C4-2B (cell line): ENCODE data around the gene LIN28B.

ENCODE experiments used
- ZFX ChIP-seq: fragments of 450-650 bp; IDR thresholded peaks from 2 replicates; pipeline ENCODE4 v1.6.1; 2017
- TF ChIP-seq, protein P1 (sequence below): fragments of 450-650 bp; conservative IDR thresholded peaks from 2 replicates; pipeline ENCODE4 v1.5.1; 2017; ENCODE audit warnings: mild to moderate bottlenecking

DNA sequence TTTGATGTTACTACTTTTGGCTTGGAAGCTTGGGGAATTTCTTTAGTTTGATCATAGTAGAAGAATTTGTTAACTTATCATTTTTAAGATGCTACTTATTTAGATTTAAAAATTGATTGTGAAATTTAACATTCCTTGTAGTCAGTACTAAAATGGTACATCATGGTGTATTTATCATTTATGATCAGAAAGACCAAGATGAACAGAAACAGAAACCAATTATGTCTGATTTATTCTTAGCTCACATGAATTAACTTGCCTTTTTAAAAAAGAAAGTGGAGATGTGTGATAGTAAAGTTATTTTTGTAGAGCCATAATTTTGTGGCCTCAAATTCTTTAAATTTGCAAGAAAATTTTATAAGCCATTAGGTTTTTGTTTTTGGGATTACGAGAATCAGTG lies 77.6 kb downstream of the LIN28B start:
- TF ChIP-seq ZFX, result no peak
- TF ChIP-seq, protein P1, sequence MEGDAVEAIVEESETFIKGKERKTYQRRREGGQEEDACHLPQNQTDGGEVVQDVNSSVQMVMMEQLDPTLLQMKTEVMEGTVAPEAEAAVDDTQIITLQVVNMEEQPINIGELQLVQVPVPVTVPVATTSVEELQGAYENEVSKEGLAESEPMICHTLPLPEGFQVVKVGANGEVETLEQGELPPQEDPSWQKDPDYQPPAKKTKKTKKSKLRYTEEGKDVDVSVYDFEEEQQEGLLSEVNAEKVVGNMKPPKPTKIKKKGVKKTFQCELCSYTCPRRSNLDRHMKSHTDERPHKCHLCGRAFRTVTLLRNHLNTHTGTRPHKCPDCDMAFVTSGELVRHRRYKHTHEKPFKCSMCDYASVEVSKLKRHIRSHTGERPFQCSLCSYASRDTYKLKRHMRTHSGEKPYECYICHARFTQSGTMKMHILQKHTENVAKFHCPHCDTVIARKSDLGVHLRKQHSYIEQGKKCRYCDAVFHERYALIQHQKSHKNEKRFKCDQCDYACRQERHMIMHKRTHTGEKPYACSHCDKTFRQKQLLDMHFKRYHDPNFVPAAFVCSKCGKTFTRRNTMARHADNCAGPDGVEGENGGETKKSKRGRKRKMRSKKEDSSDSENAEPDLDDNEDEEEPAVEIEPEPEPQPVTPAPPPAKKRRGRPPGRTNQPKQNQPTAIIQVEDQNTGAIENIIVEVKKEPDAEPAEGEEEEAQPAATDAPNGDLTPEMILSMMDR, result no peak
